ENCODE data around the gene KRTAP9-7.

The KRTAP9-7 gene

DNA sequence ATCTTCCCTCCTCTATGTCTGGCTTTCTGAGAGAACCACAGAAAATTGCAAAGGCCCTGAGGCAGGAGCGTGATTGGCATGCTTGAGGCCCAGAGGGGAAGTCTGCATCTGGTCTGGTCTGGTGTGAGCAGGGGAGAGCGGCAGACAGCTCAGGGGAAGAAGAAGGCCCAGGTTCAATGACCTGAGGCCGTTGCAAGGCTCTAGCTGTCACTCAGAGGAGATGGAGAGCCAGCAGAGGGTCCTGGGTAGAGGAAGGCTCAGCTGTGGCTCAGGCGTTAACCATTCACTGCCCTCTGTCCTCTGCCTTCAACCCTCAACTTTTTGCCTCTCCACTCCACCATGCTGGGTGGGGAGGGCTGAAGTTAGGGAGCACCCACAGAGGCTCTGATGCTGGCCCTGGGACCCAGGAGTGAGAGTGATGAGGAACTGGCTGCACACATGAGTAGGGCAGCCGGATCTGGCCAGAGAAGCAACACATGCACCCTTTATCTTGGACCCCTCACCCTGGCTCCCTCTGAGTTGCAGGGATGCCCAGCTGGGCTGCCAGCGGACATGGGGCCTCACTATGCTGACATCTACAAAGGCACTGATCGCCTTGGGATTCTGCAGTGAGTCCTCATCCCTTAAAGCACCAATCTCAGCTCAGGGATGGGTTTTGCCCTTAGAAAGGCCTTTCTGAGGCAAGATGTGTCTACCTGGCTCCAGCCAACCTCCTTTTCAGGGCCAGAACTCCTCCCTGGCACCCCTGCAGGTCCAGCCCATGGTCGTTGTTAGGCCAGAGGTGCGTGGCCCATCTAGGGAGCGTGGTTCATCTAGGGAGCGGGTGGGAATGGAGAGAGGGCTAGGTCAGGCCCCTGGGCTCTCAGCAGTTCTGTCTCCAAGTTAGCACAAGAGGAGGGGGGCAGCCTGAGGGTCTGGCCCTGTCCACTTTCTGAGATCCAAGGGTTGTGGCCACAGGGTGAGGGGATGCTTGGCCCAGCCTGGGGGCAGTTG lies 47.7 kb downstream of the KRTAP9-7 start:
- no peak for DNase-seq

DNA sequence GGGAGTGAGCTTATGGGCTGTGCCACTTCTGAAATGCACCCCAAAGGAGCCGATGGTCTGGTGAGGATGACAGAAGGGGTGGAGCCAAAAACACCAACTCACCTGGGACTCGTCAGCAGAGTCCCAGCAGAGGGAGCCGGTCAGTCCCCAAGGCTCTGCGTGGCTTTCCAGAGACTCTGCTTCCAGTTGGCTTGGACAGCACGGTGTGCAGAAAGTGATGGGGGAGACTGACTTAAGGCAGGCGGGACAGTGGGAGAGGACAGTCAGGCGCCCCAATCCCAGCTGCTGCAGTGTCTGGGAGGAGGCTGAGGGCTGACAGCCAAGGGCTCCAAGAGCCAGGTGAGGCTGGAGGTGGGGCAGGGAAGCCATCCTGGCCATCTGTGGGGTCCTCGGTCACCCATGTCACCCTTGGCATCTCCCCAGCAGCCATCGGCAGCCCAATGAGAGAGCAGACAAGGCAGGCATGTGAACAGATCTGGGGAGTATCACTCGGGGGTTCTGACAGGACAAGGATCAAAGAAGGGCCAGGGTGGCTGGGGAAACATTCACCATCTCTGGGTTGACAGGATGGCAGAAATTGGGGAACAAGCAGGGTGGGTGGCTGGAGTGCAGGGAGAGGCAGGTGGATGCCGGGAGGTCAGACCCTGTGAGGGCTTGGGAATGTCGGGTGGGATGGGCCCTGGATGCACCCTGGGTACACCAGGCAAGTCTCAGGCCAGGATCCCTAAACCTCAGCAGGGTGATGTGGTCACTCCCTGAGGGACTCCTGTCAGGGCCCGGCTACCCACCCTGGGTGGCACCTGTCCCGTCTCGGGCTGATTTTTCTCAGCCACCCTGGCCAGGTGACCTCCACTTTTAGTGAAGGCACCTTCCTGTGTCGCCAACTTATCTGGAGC lies 48.9 kb downstream of the KRTAP9-7 start:
- DNase-seq: peak; percentile 20

DNA sequence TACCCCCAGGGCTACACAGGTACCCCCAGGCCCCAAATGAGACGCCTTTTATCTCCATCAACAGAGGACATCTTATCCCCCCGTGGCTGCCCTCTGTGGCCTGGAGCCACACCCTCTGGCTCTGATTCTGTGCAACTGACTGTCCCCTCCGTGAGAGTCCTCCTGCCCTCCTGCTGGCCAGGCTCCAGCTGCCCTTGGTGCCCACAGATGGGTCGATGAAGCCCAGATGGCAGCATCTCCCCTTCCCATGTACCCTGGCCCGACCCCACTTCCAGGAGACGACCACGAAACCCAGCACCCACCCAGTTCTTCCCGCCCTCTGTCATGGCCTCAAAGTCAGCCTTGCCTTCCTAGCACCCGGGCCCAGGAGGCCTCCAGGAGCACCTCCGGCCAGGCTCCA lies 49.6 kb downstream of the KRTAP9-7 start:
- DNase-seq: no peak

DNA sequence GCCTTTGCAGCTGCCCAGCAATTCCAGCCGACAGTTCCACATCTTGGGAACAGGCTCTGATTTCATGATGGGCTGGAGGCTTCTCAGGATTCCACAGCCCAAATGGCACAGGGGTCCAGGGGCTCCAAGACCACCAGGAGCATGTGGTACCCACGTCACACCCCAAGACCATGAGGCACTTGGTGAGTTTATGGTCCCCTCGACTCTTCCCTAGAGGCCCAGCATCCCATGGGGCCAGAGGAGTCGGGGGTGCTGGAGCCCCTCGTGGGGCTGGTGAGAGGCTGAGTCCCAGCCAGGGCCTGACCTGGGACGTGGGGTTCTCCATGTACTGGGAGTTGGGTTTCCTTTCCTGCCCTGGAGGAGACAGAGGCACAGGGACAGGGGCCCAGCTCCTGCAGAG lies 50.1 kb downstream of the KRTAP9-7 start:
- DNase-seq: no peak
